ENCODE data around the gene RYR1.

The RYR1 gene

DNA sequence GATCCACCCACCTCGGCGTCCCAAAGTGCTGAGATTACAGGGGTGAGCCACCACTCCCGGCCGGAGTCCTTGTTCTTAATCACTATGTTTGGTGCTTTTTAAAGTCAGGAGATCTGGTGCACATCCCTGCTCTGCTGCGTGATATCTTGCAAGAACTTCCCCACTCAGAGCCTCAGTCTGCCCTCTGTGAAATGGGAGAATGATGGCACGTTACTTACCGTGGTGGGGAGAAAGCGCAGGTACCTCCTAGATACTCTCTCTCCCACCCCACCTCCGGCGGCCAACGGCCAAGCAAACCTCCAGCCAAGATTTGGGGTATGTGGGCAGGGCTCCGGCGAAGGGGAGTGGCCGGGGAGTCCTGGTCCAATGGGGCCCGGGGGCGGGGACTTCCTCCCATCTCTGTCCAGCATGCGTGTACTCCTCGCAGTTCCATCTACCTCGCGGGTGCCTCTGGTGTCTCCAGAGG lies at the start of gene RYR1:
TSS of gene RYR1 (plus strand) at position 424 of the 466 bp plus-strand sequence. CDS start 139 bp downstream, outside the sequence.
- DNase-seq (ENCODE audit: low read depth, low spot score) = peak; percentile 34

DNA sequence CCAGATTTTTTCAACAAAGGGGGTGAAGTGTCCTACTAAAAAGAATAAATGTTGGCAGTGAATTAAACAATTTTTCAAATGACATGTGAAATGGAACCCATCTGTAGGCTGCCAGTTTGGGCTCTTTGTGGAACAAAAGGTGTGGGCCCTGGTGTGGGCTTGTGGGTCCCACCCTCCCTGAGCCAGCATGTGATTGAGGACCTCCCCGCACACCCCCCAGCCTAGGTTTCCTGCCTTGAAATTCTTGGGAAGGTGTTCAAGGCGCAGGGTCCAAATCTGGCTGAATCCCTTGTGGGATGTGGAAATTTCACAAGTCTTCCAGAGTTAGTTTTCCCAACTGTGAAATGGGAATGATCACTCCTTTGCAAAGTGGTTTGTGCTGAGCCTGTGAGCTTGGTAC lies 49.7 kb upstream of the RYR1 start:
- no peak for DNase-seq (ENCODE audit: low read depth, low spot score)

- no peak for DNase-seq (ENCODE audit: low read depth, low spot score)
Measured at GRCh38 chr19:38384209-38385027, 49.1 kb upstream of the RYR1 start.

GRCh38 chr19:38385057-38385803 lies 48.3 kb upstream of the RYR1 start:
- DNase-seq (ENCODE audit: low read depth, low spot score) = no peak

- no peak for DNase-seq (ENCODE audit: low read depth, low spot score)
Measured at GRCh38 chr19:38385804-38386257, 47.7 kb upstream of the RYR1 start.

DNA sequence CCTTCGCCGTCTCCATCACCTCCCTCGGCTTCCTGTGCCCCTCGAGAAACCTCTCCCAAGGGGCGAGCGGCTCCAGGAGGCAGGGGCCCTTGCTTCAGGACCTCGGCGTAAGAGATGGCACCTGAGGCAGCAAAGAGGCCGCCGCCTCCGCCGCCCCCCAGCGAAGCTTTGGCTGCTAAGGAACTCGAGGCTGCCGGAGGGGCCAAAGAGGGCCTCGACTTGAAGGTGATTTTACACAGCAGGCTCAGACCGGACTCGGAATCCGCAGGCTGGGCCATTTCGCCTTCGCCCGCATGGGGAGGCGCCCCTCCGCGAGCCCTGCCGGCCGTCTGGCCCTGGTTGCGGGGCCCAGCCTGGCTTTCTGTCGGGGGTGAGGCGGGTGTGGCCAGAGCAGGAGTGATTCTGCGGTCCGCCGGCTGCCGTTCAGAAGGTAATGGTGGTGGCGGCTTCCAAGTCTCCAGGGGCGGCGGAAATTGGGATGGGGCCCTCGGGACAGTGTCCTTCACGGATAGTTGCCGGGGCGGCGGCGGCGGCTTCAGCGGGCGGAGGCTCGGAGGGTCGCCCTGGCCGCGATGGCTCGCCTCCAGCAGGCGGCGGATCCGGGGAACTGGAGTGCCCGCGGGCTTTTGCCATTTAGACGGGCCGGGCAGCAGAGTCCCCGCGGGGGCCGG lies 47.1 kb upstream of the RYR1 start:
- DNase-seq (ENCODE audit: low read depth, low spot score) = no peak

- no peak for DNase-seq (ENCODE audit: low read depth, low spot score)
Measured at GRCh38 chr19:38386971-38387549, 46.4 kb upstream of the RYR1 start.

- peak; percentile 55 for DNase-seq (ENCODE audit: low read depth, low spot score)
Measured at GRCh38 chr19:38387550-38388348, 45.7 kb upstream of the RYR1 start, which contains the start of gene GGN. TSS of gene GGN (minus strand) at chr19:38388034. CDS start at chr19:38387261, 773 bp downstream.

DNA sequence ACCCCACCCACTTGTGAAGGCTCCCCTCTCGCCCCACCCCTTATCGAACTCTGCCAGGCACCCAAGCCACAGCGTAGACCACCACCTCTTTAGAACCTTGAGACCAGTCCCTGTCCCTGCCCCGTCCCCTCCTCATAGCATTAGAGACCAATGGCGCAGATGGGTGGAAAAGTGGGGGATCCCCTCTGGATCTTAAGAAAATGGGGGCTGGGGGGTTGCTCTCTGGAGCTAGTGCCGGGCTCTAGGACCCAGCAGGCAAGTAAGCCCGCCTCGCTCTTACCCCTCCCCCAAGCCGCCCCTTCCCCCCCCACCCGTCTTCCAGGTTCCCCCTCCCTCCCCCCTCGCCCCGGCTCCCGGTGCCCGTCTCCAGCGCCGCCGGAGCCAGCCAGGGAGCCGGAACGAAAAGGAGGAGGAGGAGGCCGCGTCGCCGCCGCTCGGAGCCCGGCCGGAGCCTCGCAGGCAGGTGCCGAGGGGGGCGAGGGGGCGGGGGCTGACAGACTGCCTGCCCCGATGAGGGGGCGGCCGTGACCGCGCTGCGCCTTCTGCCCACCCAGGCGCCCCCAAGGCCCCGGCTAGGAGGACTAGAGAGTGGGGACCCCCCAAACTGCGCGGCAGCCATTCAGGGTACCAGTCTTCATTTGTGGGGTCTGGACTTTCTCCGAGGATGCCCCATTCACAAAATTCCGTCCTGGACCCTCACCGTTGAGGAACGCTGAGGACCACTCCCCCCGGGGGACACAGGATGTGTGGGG lies 45.0 kb upstream of the RYR1 start, which contains the start of gene SPRED3:
TSS of gene SPRED3 (plus strand) at position 349 of the 752 bp plus-strand sequence. CDS start 1,606 bp downstream, outside the sequence.
- DNase-seq (ENCODE audit: low read depth, low spot score) = no peak

DNA sequence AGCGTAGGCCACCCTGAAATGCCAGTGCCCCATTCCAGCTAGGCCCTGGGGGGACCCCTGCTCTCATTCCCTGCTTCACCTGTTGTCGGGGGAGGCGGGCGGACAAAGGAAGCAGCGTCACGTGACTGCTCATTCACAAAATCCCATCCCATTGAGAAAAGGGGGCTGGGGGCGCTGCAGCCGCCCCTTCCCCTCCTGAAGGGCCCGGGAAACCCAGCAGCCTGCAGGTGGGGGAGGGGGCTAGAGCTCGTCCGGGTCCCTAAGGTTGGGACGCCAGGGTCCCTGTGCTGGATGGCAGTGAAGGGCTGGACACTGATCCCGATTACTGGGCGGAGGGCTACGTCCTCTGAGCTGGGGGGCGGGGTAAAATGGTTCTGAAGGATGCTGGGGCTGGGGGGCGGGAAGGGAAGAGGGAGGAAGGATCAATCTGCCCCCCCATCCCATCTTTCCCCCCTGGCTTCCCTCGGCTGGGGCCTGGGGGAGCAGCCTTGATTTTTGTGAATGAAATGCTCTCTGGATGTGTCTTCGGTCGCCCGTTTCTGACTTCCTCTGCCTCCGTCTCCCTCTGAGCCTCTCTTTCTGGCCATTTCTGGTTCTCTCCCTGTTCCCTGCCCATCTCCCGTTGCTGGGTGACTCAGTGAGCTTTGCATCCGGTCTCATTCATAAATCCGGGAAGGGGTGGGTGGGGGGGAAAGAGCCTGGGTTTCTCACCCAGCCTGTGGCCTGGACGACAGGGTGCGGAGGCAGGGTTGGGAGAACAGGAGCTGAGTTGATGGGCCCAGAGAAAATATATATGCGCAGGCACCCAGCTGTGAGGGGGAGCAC lies 44.2 kb upstream of the RYR1 start:
- DNase-seq (ENCODE audit: low read depth, low spot score) = no peak

DNA sequence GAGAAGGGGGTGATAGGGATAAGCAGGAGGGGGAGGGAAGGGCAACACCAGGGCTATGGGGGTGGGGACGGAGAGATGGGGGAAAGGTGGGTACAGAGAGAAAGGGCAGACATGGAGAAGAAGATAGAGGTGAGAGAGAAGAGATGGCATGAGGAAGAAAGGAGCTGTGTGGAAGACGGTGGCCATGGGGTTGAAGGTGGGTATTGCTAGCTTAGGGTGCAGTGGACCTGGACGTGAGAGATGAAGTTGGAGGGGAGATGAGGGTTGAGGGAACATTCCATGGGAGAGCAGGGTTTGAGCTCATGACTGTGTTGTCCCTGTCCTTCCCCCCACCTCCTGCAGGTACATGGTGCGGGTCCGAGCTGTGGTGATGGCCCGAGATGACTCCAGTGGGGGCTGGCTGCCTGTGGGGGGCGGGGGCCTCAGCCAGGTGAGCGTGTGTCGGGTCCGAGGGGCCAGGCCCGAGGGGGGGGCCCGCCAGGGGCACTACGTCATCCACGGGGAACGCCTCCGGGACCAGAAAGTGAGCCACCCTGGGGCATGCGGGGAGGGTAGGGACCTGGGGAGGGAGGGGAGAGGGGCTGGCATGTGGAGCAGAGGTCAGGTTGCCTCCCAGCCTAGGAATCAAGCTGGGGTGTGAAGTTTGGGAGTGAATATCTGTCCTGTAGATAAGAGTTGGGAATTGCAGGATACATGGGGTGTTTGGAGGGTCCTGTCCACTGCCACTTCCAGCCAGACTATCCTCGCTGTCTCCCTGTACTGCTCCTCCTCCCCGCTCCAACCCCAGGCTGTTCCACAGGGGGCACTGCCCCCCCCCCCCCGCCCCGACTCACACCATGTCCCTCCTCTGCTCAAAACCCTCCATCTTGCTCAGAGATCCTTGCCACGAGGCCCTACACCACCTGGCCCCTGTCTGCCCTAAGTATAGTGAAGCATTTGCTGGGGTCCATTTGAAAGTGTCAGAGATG lies 43.2 kb upstream of the RYR1 start:
- no peak for DNase-seq (ENCODE audit: low read depth, low spot score)

- no peak for DNase-seq (ENCODE audit: low read depth, low spot score)
Measured at GRCh38 chr19:38391911-38392464, 41.5 kb upstream of the RYR1 start.

DNA sequence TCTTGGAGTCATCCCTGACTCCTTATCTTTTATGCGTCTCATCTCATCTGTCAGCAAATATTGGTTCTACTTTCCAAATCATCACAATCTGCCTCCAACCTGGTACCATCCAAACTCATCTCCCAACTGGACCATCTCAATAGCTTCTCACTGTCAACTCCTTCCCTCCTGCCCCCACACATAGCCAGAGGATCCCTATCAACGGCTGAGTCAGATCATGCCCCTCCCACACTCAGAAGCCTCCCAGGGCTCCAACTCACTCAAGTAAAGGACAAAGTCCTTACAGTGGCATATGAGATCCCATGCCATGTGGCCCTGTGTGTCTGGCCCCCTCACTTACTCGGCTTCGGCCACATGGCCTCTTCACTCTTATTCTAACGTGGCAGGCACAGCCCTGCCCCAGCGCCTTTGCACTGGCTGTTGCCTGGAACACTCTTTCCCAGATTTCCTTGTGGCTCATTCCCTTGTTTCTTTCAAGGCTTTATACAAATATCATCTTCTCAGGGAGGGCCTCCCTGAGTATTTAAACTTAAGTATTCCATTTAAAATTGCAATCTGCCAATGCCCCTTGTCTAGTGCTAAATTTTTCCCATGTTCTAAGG lies 40.7 kb upstream of the RYR1 start:
- DNase-seq (ENCODE audit: low read depth, low spot score) = no peak

- DNase-seq (ENCODE audit: low read depth, low spot score) = no peak
Measured at GRCh38 chr19:38394488-38394887, 39.0 kb upstream of the RYR1 start.

- no peak for DNase-seq (ENCODE audit: low read depth, low spot score)
Measured at GRCh38 chr19:38395381-38396114, 37.9 kb upstream of the RYR1 start.

GRCh38 chr19:38399081-38399480 lies 34.4 kb upstream of the RYR1 start:
- DNase-seq (ENCODE audit: low read depth, low spot score) = no peak
